NCI-H1092 (cell line): ENCODE measurements around the gene BTBD2.

Experiments
- DNase-seq: peaks from one replicate; lab custom pipeline; 2025; lab: John Stamatoyannopoulos, UW

BTBD2 gene

DNA sequence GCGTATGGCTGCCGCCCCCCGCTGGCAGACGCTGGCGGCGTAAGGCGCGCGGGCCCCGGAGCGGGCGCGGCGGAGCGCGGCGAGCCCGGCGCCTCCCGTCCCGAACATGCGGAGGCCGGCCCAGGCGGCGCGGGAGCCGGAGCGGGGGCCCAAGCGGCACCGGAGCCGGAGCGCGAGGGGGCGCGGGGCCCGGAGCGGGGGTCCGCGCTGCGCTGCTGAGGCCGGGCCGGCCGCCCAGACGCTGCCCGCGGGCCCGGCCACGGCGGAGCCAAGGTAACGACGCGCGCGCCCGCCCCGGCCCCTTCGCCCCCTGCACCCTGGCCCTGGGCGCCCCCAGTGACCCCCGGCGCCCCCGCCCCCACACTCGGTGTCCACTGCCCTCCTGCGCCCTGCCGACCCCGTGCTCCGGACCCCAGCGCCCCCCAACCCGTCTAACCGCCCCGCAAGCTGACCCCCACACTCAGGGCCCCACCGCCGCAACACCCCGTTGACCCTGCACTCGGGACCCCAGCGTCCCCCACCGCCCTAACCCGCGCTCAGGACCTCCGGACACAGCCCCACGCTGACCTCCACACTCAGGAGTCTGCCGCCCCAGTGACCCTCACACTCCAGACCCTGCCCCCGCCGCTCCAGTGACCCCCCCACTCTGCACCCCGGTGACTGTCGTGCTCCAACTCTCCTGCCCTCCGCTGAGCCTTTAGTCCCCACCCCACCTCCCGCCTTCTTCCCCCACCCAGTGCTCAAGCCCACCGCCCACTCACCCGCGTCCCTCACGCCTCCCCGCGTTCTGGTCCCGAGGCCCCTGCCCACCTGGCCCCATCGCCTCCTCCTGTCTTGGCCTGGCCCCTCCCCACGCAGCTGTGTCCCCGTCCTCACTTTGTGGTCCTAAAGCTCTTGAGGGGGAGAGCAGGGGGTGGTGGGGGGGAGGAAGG lies 74.1 kb downstream of the BTBD2 start, which contains the start of gene CSNK1G2:
TSS of gene CSNK1G2 (plus strand) at position 27 of the 932 bp plus-strand sequence. CDS start 28,601 bp downstream, outside the sequence.
- no peak for DNase-seq

DNA sequence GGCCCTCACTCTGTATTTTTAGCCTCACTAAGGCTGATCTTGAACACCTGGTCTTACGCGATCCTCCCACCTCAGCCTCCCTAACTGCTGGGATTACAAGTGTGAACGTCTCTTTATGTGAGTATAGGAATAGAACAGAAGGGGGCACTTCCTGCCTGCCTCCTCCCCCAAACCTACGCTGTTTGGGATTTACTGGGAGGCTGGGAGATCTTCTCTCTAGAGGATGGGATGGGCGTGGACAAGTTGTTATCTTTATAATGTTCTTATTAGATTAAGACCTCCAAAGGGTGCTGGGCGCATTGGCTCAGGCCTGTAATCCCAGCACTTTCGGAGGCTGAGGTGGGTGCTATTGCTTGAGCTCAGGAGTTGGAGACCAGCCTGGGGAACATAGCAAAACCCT lies 77.4 kb downstream of the BTBD2 start:
- no peak for DNase-seq

DNA sequence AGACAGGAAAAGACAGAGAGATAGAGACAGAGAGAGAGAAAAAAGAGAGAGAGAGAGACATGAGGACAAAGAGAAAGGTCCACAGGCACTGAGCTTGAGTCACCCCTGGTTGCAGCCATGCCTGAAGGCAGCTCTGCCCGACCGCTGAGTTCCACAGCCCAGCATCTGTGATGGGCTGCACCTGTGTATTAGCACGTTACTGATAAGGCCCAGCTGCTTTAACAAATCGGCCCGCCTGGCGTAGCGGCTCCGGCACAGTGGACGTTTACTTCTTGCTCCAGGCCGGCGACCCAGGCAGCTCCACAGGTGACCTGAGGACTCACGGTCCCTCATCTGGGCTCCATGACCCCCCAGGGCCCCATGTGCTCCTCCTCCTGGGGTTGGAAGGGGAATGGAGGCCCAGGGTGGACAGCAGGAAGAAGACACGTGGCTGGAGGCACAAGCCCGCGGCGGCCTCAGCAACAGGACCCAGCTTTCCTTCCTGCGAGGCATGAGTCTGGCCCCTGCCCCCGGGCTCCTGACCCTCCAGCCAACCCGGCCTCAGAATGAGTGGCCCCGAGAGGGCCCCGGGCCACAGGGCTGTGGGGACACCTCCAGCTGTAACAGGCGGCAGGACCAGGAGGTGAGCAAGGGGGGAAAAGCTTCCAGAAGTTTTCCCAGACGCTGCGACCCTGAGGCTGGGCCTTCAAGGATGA lies 78.5 kb downstream of the BTBD2 start:
- DNase-seq = no peak

DNA sequence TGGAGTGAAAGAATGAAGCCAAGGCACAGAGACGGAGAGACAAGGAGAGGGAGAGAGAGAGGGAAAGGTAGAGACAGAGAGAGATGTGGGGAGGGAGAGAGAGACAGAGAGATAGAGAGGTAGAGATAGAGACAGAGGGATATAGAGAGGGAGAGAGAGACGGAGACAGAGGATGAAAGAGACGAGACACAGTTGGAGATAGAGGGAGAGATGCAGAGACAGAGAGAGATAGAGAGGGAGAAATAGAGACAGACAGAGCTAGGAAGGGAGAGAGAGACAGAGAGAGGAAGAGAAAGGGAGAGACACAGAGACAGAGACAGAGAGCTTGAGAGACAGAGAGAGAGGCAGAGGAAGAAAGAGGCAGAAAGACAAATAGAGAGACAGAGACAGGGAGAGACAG lies 79.1 kb downstream of the BTBD2 start:
- DNase-seq = no peak

GRCh38 chr19:1935484-1936208 lies 79.9 kb downstream of the BTBD2 start:
- DNase-seq = no peak
